Breast epithelium (tissue), 4 donors: ENCODE measurements around the gene ZC2HC1B. TPM values are rescaled to one million over a fixed set of nuclear protein-coding genes. Genes with fewer than 3 reads are reported as not detected.

Source experiments
- DNase-seq, 2 donors: peaks; one replicate each; pipeline ENCODE4 v3.0.0-alpha.2; 2019; ENCODE audit warnings: low spot score in 2 of 2
- H3K27ac ChIP-seq, 2 donors: fragments of 200-600 bp; sonication (generic) in 1 of 2; one replicate each; pipeline ENCODE4 v1.5.1; 2016 to 2019; ENCODE audit warnings: mild to moderate bottlenecking in 1 of 2
- H3K27me3 ChIP-seq, 2 donors: fragments of 200-600 bp; sonication (generic) in 1 of 2; one replicate each; pipeline versions ENCODE4 v1.5.1 to v1.6.0; 2017 to 2019; ENCODE audit warnings: control low read depth in 1 of 2, mild to moderate bottlenecking in 1 of 2
- H3K36me3 ChIP-seq: fragments of 200-600 bp; one replicate; pipeline ENCODE4 v1.5.1; 2019
- H3K4me1 ChIP-seq, 2 donors: fragments of 200-600 bp; sonication (generic); one replicate each; pipeline ENCODE4 v1.5.1; 2016 to 2019; ENCODE audit warnings: control low read depth in 1 of 2
- H3K4me3 ChIP-seq, 3 donors: fragments of 200-600 bp; sonication (generic); 1 replicate in 2 of 3; 2 replicates in 1 of 3; pipeline ENCODE4 v1.5.1; 2016 to 2019; ENCODE audit warnings: mild to moderate bottlenecking in 3 of 3, moderate library complexity in 2 of 3
- H3K9me3 ChIP-seq, 2 donors: fragments of 200-600 bp; sonication (generic) in 1 of 2; one replicate each; pipeline ENCODE4 v1.5.1; 2016 to 2019; ENCODE audit warnings: control low read depth in 1 of 2
- CTCF ChIP-seq, 3 donors: fragments of 450-650 bp; IDR thresholded peaks; one replicate each; pipeline ENCODE4 v1.5.1; 2016 to 2017; ENCODE audit warnings: antibody characterized with exemption in 3 of 3, mild to moderate bottlenecking in 3 of 3, moderate library complexity in 3 of 3
- POLR2A ChIP-seq: fragments of 450-650 bp; IDR thresholded peaks from one replicate; pipeline ENCODE4 v1.6.1; 2016; ENCODE audit warnings: antibody characterized with exemption, mild to moderate bottlenecking, moderate library complexity
- POLR2AphosphoS5 ChIP-seq, 3 donors: sonication (generic); formaldehyde crosslinking; IDR thresholded peaks; one replicate each; pipeline ENCODE4 v1.6.1; 2017; ENCODE audit warnings: antibody characterized with exemption in 3 of 3
- intact Hi-C: fragments of 100-400 bp; cut with DNase I; formaldehyde crosslinking; loops from one replicate; pipeline ENCODE4 v1.15.1; 2023; ENCODE audit warnings: low total_unique reads
- total RNA-seq, 3 donors: library from RNA; depleted of rRNA; stranded (reverse); fragments of >200 nt; gene quantifications; one replicate each; pipeline ENCODE4 v1.1.0, GENCODE V29; 2016

The ZC2HC1B gene
- total RNA-seq, 3 donors from 2014 or later: not detected

GRCh38 chr6:143952060-143952778 lies 87.9 kb downstream of the ZC2HC1B start:
- Histone ChIP-seq H3K4me3 (no peak overlapping the region), H3K27ac (no peak overlapping the region), H3K36me3 (no peaks in the 10 kb centered on the region), H3K9me3 (no peaks in the 10 kb centered on the region), H3K4me1 (no peaks in the 10 kb centered on the region), H3K27me3 (no peaks in the 10 kb centered on the region)
- intact Hi-C loops: no loop called here
- DNase-seq: no peak
- TF ChIP-seq POLR2AphosphoS5 (IDR thresholded peaks at IDR 0.05): no peak
- no peak for TF ChIP-seq POLR2A
- TF ChIP-seq CTCF (IDR thresholded peaks at IDR 0.05): no peak

- intact Hi-C loops: no loop called here
- DNase-seq: no peak
- no peaks in the 10 kb centered on the region for H3K9me3 ChIP-seq
- no peak overlapping the region for H3K4me3 ChIP-seq
- no peaks in the 10 kb centered on the region for H3K27me3 ChIP-seq
- H3K27ac ChIP-seq: no peak overlapping the region
- H3K36me3 ChIP-seq: no peaks in the 10 kb centered on the region
- TF ChIP-seq CTCF (IDR thresholded peaks at IDR 0.05) (no peak), POLR2A (no peak), POLR2AphosphoS5 (IDR thresholded peaks at IDR 0.05) (no peak)
- H3K4me1 ChIP-seq: no peaks in the 10 kb centered on the region
Observed at GRCh38 chr6:143952947-143953701, 88.8 kb downstream of the ZC2HC1B start.

- no peak for DNase-seq
- TF ChIP-seq CTCF (IDR thresholded peaks at IDR 0.05) (no peak), POLR2AphosphoS5 (IDR thresholded peaks at IDR 0.05) (no peak), POLR2A (no peak)
- H3K9me3 ChIP-seq: no peaks in the 10 kb centered on the region
- no peak overlapping the region for H3K27ac ChIP-seq
- H3K36me3 ChIP-seq: no peaks in the 10 kb centered on the region
- H3K4me3 ChIP-seq: no peak overlapping the region
- intact Hi-C loops: no loop called here
- no peaks in the 10 kb centered on the region for H3K27me3 ChIP-seq
- H3K4me1 ChIP-seq: no peaks in the 10 kb centered on the region
Observed at GRCh38 chr6:143953922-143954321, 89.6 kb downstream of the ZC2HC1B start.

GRCh38 chr6:143955971-143956370 lies 91.7 kb downstream of the ZC2HC1B start:
- intact Hi-C loops: no loop called here
- Histone ChIP-seq H3K9me3 (no peaks in the 10 kb centered on the region), H3K27ac (no peak overlapping the region), H3K4me3 (no peak overlapping the region), H3K27me3 (no peaks in the 10 kb centered on the region), H3K4me1 (no peaks in the 10 kb centered on the region), H3K36me3 (no peaks in the 10 kb centered on the region)
- DNase-seq: no peak
- TF ChIP-seq POLR2AphosphoS5 (IDR thresholded peaks at IDR 0.05) (no peak), POLR2A (no peak), CTCF (IDR thresholded peaks at IDR 0.05) (no peak)

- intact Hi-C loops: no loop called here
- no peak overlapping the region for H3K4me3 ChIP-seq
- no peaks in the 10 kb centered on the region for H3K9me3 ChIP-seq
- no peak overlapping the region for H3K27ac ChIP-seq
- no peak for TF ChIP-seq CTCF (IDR thresholded peaks at IDR 0.05)
- TF ChIP-seq POLR2A: no peak
- no peak for TF ChIP-seq POLR2AphosphoS5 (IDR thresholded peaks at IDR 0.05)
- no peaks in the 10 kb centered on the region for H3K27me3 ChIP-seq
- no peak for DNase-seq
- H3K36me3 ChIP-seq: no peaks in the 10 kb centered on the region
- no peaks in the 10 kb centered on the region for H3K4me1 ChIP-seq
Observed at GRCh38 chr6:143957679-143958274, 93.5 kb downstream of the ZC2HC1B start.
